NCI-H2227 treated with DMSO at 0.1 percent for 48 hours (cell line): ENCODE results near the gene DBNL.

Source experiments
- DNase-seq: peaks from one replicate; lab custom pipeline; 2025; lab: John Stamatoyannopoulos, UW

The DBNL gene

DNA sequence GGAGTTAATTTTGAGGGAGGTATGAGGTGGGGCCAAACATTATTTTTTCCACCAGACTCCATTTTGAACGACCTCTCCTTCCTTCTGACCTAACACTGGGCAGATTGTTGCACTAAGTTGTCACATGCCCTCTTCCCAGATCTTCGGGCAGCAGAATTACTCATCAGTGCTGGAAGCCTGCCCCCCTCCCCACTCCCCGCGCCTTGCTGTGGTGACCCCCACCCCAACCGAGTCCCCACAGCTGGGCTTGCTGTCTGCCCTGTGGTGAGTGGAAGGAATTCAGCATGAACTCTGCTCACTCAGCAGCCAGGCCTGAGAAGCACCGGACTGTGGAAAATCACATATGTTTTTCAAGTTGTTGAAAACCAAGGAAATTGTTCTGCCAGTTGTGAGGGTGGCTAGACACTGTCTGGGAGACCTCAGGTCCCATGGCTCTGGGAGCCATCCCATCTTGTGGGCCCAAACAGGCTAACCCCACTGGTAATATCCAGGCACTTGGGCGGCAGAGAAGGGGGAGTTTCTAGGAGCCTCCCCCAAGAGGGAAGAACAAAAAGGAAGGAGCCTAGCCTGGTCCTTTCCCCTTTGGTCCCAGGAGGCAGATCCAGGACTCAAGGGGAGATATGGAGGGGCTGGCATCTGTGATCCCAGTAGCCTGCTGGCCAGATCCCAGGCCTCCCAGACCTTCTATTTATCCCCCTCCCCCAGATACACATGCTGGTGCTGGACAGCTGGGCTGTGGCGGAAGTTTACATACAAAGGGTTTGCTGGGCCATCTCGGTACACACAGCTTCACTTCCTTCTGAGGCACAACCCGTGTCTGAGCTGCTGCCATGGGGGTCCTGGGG is 56.2 kb downstream of the DBNL start:
- no peak for DNase-seq

DNA sequence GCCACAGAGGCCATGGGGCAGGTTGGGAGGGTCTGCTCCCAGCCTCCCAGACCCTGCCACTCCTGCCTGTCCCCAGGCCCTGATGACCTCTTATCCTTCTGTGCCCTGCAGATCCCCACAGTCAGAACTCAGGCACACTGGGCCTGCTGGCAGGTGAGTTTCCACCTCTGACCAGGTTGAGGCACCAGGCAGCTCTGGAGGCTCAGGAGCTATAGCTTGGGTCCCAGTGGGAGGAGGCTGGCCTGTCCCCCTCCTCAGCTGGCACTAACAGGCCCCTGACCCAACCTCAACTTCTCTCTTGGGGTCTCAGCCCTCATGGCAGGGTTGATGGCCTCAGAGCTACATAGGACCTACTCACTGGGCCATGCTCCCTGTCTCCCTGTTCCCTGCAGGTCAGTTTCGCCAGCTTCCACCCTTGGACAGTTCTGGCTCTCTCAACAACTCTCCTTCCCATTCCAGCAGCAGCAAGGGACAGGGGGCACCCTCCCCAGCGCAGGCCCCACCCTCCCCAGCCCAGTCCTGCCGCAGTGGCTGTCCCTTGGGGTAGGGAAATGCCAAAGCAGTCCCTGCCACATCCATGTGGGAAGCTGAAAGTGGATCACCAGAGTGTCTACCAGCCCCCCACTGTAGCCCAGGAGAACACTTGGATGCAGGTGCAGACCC is 56.9 kb downstream of the DBNL start:
- no peak for DNase-seq

GRCh38 chr7:44101966-44102845 is 57.7 kb downstream of the DBNL start:
- DNase-seq, result no peak

DNA sequence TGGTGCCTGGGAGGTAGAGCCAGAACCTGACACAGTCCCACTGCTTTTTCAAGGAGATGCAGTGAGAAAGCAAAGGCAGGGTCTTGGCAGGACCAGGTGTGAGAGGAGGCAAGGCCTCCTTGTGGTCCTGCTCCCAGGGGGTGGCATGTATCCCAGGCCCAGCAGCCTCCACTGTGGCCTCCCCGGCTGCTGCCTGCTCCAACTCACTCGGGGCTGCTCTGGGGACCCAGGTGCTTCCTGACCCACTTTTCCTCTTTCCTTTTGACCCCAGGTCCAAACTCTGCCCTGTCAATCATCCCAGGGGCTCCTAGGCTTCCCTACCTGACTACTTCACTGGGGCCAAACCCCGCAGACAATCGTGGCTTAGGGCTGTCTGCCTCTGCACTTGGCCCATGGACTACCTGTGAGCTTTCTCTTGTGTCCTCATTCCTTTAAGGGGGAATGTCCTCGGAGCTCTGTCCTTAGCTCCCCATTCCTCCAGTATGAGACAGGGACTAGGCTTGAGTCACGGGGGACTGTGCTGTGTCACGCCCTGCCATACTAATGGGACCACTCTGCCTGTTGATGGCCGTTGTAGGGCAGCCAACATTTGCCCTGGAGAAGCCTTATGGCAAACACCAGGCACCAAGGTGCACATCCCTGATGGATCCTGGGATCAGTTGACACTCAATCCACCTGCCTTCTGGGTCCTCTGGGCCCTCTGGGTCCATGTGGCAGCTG is 58.5 kb downstream of the DBNL start:
- DNase-seq, result no peak

- no peak for DNase-seq
These were observed 59.0 kb downstream of the DBNL start for GRCh38 chr7:44103566-44103922.

DNA sequence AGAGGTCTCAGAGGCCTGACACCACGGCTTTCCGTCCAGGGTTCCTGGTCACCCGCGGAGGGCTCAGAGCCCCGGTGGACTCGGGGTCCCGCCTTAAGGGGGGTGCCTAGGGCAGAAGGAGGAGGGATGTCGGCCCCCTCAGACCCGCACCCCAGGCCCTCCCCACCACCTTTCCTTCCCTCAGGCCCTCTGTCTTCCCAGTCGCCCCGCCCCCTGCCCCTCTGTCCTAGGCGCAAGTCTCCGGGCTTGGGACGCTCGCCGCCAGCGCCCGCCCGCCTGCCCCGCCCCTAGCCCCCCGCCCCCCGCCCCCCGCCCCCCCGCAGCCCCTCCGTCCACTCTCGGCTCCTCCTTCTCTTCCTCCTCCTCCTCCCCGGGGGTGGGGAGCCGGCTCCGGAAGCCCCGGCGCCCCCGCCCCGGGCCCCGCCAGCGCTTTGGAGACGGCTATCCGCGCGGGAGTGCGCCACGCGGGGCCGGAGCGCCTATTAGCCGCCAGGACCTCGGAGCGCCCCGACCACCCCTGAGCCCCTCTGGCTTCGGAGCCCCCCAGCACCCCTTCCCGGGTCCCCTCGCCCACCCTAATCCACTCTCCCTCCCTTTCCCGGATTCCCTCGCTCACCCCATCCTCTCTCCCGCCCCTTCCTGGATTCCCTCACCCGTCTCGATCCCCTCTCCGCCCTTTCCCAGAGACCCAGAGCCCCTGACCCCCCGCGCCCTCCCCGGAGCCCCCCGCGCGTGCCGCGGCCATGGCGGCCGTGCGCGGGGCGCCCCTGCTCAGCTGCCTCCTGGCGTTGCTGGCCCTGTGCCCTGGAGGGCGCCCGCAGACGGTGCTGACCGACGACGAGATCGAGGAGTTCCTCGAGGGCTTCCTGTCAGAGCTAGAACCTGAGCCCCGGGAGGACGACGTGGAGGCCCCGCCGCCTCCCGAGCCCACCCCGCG is 59.7 kb downstream of the DBNL start, which contains the start of gene AEBP1:
AEBP1 (plus strand) TSS at position 423 of the 937 bp plus-strand sequence; CDS start at position 744, 321 bp downstream.
- DNase-seq, result no peak

DNA sequence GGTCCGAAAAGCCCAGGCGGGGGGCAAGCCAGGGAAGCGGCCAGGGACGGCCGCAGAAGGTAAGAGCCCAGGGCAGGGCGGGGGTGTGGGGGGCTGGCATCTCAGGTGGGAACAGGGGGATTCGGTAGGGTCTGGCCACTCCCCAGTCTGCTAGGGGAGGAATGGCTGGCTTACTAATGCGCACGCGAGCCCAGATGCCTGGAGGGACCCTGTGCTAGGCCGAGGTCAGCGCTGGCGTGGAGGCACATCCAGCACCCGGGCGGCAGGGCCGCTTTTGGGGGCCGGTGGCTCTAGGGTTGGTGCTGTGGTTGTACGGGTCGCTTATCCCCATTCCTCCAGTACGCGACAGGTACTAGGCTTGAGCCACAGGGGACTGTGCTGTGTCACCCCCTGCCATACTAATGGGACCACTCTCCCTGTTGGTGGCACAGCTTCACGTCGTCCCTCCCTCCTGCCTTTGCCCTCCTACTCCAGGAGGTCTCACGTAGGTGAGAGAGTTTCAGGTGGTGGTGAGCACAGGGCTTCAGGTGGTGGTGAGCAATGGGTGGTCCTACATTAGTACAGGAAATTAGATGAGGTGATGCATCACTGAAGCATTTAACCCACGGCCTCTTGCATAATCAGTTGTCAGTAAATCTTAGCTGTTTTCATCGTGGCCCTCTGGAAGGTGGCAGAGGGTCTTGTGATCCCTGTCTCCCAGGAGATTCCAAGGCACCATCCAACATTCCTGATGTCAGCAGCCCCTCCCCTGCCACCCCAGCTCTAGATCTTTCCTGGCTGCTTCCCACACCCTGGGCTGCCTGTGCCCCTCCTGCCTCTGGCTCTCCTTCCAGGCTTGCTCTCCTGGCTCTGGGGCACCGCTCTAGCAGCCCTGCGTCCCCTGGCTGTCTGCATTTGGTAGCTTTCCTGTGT is 60.6 kb downstream of the DBNL start:
- DNase-seq, result no peak

DNA sequence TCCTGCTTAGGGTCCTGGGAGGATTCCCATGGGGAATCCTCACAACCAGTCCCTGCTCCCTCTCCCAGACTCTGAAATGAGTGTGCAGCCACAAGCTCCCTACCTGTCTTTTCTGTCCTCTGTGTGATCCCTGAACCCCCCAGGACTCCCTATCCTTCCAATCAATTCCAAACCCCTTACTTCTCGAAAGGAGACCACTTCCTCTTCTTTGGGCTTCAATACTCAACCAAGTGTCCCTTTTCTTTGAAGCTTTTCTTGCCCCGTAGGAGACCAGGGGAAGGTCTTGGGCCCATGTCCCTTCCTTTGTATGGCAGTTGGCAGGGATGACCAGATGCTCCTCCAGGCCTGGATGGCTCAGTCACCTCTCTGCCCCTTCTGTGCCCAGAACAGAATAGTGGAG is 61.3 kb downstream of the DBNL start:
- DNase-seq, result no peak

GRCh38 chr7:44106311-44107065 is 62.0 kb downstream of the DBNL start:
- no peak for DNase-seq

DNA sequence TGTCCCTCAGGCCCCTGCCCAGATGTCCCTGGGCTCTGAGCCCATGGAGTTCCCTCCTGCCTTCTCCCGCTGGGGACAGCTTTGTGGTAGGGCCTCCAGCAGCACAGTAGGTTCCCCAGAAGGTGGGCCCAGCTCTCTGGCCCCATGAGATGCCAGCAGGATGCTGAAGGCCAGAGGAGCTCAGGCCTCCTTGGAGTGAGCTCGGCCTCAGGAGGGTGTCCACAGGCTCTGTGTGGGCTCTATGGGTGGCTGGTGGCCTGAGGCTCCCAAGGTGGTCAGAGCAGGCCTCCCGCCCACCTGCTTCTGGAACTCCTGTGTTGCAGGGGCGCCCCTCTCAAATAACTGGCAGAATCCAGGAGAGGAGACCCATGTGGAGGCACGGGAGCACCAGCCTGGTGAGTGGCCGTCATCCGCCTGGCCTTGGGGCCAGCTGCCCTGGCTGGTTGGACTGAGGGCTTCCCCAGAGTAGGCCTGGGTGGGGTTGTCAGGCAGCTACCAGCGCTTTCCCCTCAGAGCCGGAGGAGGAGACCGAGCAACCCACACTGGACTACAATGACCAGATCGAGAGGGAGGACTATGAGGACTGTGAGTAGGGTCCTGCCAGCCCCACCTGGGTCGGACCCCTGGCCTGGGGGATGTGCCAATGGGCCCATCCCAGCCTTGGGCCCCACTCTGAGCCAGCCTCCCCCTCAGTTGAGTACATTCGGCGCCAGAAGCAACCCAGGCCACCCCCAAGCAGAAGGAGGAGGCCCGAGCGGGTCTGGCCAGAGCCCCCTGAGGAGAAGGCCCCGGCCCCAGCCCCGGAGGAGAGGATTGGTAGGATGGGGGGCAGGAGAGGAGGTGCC is 62.8 kb downstream of the DBNL start:
- DNase-seq, result no peak

GRCh38 chr7:44107961-44108767 is 63.7 kb downstream of the DBNL start:
- no peak for DNase-seq

DNA sequence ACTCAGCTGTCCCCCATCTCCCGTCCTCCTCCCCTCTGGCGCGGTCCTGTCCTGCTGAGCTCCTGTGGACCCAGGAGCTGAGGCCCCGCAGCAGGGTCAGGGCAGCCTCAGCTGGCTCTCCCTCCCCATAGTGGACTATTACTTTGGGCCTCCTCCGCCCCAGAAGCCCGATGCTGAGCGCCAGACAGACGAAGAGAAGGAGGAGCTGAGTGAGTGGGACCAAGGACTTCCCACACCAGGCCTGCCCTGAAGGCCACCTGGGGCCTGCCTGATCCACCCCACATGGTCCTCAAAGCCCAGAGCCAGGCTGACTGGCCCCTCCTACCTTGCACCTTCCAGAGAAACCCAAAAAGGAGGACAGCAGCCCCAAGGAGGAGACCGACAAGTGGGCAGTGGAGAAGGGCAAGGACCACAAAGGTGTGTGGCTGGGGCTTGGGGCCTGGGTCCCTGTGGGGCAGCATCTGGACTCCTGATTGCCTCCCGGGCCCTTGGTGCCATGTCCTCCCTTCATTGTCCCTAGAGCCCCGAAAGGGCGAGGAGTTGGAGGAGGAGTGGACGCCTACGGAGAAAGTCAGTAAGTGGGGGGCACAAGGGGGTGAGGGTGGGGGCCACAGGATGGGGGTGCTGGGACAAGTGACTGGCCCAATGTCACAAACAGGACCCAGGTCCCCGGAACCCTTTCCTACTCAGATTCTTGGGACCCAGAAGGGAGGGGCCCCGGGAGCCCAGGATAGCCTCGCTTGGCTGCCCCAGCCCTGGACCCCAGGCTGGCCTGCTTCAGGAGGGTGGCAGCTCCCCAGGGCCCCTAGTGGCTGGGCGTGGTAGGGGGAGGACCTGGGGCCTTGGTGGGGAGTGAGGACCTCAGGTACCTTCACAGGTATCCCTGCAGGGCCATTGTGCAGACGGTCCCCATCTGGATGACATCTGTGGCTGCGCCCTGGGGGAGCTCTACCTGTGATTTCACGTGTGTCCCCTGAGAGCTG is 64.6 kb downstream of the DBNL start:
- DNase-seq, result no peak

- no peak for DNase-seq
These were observed 65.5 kb downstream of the DBNL start for GRCh38 chr7:44109991-44110390.

DNA sequence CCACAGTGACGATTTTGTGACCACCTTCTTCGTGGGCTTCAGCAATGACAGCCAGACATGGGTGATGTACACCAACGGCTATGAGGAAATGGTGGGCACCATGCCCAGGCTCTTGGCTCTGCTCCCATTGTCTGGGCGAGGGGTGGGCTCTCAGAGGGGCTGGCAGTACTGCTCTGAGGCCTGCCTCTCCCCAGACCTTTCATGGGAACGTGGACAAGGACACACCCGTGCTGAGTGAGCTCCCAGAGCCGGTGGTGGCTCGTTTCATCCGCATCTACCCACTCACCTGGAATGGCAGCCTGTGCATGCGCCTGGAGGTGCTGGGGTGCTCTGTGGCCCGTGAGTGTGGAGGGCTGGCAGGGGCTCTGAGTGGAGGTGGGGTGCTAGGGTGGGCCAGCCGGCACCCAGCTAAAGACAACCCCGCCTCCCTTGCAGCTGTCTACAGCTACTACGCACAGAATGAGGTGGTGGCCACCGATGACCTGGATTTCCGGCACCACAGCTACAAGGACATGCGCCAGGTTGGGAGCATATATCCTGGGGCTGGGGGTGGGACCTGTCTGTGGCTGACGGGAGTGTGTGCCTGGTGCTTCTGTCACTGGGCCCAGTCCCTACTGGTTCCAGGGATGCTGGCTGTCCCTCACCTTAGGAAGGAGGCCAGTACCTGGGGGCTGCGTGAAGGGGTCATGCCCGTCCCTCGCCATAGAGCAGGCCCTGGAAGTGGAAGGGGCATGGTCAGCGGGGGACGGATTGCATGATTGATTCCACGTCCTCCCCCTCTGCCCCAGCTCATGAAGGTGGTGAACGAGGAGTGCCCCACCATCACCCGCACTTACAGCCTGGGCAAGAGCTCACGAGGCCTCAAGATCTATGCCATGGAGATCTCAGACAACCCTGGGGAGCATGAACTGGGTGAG is 66.5 kb downstream of the DBNL start:
- DNase-seq, result no peak
